GM10266 (cell line): ENCODE results near the gene TCF7.

Experiments used
- DNase-seq: peaks from one replicate; pipeline ENCODE4 v3.0.0; 2012; ENCODE audit errors: extremely low spot score
- CTCF ChIP-seq: IDR thresholded peaks from 2 replicates; pipeline ENCODE4 v1.5.1; 2012; ENCODE audit warnings: mild to moderate bottlenecking, low read depth; ENCODE audit not compliant: control insufficient read depth, insufficient read depth; ENCODE audit errors: missing control alignments

Gene TCF7

DNA sequence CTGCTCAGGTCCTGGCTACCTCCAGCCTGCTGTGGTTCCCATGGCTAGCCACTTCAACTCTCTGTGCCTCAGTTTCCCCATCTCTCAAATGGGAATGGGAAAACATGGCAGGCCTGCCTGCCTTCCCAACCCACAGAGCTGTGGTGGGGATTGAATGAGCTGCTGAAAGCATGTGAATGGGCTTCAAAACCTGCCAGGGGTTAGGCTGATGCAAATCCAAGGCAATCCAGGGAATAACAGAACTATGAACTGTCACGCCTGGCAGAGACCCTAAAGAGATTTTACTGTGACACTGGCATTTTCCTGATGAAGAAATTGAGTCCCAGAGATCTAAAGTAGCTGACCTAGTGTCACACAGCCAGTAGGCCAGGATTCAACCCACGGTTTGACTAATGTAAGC is 29.9 kb upstream of the TCF7 start:
- no peak for DNase-seq
- TF ChIP-seq CTCF, result no peak

DNA sequence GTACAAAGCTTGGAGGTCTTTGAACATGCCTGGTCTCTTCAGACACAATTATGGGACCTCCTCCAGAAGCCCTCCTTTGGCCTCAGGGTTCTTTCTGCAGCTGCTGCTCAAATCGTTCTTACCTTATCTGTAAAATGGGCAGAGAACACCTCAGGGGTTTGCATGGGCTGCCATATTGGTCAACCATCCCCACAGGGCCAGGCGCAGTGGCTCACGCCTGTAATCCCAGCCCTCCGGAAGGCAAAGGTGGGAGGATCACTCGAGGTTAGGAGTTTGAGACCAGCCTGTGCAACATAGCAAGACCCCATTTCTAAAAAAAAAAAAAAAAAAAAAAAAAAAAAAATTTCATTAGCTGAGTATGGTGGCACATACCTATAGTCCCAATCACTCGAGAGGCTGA is 29.1 kb upstream of the TCF7 start:
- DNase-seq, result no peak
- no peak for TF ChIP-seq CTCF

DNA sequence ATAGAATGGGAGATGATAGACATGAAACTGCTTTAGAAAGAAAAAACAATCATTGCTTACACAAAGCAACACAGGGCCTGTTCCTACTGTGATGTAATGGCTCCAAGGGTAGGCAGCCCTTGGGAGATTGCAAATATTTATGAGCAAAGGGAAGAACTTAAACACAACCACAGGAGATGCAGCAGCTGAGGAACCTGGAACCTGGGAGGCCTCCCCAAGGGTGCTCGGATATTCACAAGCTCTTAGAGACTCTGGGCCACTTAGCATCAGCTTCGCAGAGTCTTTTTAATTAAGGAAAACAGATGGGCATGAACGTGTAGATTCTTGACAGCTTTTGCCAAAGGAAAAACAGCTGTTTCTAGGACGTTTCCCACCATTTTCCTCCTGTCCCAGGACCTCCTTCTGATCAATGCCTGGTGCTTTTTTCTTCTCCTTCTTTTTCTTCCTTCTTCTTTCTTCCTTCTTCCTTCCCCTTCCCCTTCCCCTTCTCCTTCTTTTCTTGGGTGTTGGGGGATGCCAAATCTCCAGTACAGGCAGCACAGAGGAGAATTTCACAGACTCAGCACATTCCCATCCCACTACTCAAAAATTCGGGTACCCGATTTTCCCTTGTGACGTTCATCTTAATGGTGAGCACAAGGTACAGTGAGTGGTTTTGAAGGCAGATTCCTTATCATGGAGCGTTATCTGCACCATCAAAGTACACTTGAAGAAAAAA is 28.1 kb upstream of the TCF7 start:
- TF ChIP-seq CTCF, result no peak
- DNase-seq, result no peak

DNA sequence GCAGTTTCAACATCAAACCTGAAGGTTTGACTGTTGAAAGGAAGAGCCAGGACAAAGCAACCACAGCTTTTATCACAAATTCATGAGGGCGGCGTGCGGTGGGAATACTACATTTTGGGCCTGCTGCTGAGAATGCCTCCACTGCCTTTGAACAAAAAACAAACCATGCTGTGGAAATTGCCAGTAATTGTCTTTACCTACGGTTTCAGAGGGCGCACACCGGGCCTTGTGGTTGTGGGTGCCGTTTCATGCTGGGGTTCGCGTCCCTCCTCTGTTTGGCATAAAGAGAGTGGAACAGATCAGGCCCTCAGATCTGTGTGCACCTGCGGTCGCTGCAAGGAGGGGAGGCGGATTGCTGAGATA is 27.6 kb upstream of the TCF7 start:
- TF ChIP-seq CTCF, result no peak
- no peak for DNase-seq

DNA sequence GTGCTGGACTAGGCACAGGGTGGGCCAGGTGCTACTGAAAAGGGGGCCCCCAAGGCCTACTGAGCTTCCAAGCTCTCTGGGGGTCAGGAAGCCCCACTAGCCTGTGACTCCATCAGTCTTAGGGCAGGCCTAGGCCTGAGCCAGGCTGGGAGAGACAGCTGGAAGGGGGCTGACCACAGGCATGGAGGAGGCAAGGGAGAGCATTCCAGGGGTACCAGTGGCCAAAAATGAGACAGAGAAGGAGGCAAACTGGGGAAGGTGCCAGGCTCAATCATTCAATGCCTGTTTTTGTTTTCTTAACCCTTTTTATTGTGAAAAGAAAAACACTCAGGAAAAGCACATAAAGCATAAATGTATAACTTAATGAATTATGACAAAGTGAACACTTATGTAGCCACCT is 26.2 kb upstream of the TCF7 start:
- no peak for TF ChIP-seq CTCF
- no peak for DNase-seq

DNA sequence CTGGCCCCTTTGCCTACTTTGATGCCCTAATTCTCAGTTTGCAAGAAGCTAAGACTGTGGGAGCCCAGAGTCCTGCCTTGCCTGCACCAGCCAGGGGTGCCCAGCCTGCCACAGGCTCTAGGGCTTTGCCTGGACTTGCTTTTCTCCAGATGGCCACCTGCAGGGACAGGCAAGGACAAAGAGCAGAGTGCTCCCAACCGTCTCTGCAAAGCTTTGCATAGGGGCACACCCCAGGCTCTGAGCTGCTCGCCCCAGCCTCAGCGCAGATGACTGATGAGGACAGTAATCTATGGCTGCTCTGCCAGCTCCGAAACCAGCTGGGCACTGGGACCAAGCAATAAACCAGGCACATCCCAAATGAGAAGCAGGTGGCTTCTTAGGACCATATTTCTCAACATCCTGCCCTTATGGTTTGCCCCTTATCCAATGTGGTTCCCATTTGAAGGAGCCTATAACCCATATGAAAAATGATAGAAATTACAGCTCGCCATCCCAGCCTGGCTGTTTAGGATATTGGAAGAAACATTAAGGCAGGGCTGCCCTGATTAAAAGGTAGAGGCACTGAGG is 25.4 kb upstream of the TCF7 start:
- no peak for TF ChIP-seq CTCF

DNA sequence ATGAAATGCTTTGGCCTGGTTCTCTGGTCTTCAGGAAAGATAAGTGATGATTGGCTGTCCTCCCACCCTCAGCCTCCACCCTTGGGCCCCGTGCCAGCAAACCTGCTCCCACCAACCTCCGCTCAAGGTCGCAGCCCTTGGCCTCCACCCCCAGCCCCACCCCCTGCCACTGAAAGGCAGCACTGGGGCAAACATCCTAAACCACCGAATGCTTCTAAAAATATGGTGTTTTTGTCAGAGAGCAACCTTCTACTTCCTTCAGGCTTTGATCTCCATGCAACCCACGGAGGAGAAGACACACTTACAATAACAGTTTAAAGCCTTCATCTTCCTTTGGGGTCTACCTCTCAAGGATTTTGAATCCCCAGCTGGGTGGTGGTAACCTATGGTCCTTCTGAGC is 24.0 kb upstream of the TCF7 start:
- DNase-seq, result no peak
- no peak for TF ChIP-seq CTCF

More for the DNA sequence above, 25.4 kb upstream of the TCF7 start:
- DNase-seq, result no peak
